ENCODE measurements around the gene ATP5F1B.

ATP5F1B gene

DNA sequence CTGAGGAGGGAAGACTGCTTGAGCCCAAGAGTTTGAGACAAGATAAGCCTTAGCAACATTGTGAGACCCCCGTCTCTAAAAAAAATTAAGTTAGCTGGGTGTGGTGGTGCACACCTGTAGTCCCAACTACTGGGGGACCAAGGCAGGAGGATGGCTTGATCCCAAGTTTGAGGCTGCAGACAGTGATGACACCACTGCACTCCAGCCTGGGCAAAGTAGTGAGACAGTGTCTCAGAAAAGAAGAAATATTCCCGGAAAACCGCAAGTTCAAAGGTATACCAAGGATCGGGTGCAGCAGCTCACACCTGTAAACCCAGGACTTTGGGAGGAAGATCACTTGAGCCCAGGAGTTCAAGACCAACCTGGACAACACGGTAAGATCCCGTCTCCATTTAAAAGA, 36.5 kb upstream of the ATP5F1B start:
- TF ChIP-seq, protein P1, sequence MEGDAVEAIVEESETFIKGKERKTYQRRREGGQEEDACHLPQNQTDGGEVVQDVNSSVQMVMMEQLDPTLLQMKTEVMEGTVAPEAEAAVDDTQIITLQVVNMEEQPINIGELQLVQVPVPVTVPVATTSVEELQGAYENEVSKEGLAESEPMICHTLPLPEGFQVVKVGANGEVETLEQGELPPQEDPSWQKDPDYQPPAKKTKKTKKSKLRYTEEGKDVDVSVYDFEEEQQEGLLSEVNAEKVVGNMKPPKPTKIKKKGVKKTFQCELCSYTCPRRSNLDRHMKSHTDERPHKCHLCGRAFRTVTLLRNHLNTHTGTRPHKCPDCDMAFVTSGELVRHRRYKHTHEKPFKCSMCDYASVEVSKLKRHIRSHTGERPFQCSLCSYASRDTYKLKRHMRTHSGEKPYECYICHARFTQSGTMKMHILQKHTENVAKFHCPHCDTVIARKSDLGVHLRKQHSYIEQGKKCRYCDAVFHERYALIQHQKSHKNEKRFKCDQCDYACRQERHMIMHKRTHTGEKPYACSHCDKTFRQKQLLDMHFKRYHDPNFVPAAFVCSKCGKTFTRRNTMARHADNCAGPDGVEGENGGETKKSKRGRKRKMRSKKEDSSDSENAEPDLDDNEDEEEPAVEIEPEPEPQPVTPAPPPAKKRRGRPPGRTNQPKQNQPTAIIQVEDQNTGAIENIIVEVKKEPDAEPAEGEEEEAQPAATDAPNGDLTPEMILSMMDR (IDR thresholded peaks at IDR 0.05; ENCODE audit: borderline replicate concordance, insufficient read depth, low read depth, low read length) = no peak
- H3K4me3 ChIP-seq (ENCODE audit: low read depth, low read length) = no peak overlapping the region

DNA sequence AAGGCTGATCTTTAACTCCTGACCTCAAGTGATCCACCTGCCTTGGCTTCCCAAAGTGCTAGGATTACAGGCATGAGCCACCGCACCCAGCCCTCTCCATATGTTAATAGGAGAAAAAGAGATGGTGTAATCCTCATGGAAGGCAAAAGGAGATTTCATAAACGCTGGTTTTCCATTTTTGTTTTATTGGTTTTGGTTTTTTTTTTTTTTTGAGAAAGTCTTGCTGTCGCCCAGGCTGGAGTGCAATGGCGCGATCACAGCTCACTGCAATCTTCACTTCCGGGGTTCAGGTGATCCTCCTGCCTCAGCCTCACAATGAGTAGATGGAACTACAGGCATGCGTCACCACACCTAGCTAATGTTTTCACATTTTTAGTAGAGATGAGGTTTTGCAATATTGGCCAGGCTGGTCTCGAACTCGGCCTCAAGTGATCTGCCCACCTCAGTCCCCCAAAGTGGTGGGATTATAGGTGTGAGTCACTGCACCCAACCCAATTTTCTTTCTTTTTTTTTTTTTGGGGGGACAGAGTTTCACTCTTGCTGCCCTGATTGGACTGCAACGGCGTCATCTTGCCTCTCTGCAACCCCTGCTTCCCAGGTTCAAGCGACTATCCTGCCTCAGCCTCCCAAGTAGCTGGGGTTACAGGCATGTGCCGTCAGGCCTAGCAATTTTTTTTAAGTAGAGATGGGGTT, 34.2 kb upstream of the ATP5F1B start:
- no peak overlapping the region for H3K4me3 ChIP-seq (ENCODE audit: low read depth, low read length)
- TF ChIP-seq, protein P1 (IDR thresholded peaks at IDR 0.05; ENCODE audit: borderline replicate concordance, insufficient read depth, low read depth, low read length) = no peak

DNA sequence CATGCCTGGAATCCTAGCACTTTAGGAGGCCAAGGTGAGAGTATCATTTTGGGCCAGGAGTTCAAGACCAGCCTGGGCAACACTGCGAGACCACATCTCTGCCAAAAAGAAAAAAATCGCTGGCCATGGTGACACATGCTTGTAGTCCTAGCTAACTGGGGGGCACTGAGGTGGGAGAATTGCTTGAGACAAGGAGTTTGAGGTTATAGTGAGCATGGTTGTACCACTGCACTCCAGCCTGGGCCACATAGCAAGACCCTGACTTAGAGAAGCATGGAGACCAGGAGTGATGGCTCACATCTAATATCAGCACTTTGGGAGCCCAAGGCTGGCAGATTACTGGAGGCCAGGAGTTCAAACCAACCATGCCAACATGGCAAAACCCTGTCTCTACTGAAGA, 33.1 kb upstream of the ATP5F1B start:
- H3K4me3 ChIP-seq (ENCODE audit: low read depth, low read length) = no peak overlapping the region

DNA sequence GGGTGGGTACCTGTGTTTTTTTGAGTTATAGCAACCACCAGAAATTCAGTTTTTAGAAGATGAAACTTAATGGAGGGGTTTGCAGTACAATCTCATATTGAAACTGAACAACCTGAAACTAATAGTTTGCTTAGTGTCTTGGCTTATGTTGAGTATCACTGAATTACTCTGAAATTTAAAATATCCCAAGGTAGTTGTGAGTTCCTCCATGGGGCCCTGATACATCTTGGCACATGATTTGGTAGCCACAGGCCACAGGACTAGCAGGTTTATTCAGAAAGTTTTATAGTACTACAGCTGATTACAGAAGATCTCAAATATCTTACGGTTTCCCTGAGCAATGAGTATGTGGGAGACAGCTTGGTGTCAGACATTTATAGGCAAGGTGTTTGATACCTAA, 31.9 kb upstream of the ATP5F1B start:
- TF ChIP-seq, protein P1 (IDR thresholded peaks at IDR 0.05; ENCODE audit: borderline replicate concordance, insufficient read depth, low read depth, low read length) = no peak
- H3K4me3 ChIP-seq (ENCODE audit: low read depth, low read length) = no peak overlapping the region

More for the DNA sequence above, 33.1 kb upstream of the ATP5F1B start:
- TF ChIP-seq, protein P1 (IDR thresholded peaks at IDR 0.05; ENCODE audit: borderline replicate concordance, insufficient read depth, low read depth, low read length) = no peak

DNA sequence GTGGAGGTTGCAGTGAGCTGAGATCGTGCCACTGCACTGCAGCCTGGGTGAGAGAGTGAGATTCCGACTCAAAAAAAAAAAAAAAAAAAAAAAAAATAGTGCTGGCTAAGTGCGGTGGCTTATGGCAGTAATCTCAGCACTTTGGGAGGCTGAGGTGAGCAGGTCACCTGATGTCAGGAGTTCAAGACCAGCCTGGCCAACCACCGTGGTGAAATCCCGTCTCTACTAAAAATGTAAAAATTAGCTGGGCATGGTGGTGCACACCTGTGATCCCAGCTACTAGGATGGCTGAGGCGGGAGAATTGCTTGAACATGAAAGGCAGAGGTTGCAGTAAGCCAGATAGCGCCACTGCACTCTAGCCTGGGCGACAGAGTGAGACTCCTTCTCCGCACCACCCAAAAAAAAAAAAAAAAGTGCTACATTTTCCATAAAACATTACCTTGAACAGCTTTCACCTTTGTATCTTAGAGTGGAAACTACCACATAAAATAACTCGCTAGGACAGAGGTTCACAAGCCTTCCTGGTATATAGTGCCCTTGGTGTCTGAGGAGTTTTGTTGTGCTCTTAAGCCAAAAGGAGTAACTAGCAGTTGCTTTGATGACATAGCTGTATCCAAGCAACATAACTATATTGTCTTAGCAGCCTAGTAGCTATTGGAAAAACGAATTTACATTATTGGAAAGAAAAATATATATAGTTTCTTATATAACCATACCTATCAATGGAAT, 31.2 kb upstream of the ATP5F1B start:
- TF ChIP-seq, protein P1 (IDR thresholded peaks at IDR 0.05; ENCODE audit: borderline replicate concordance, insufficient read depth, low read depth, low read length) = no peak

DNA sequence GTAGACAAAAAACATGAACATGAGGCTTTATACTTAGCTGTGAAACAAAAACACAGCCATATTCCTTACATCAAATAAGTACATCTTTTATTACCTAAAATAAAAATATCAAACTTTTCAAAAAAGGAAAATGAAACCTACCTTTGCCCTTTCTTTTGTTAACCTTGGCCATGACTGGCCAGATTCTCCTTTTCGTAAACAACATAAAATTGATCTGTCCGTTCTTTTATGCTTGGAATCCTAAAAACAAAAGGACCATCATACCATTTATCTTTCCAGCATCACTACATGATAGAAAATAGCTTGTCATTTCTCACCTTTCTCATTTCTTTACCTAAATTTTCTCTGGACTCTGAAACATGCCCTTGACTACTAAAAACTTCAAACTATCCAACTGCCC, 25.8 kb upstream of the ATP5F1B start:
- TF ChIP-seq, protein P1 (IDR thresholded peaks at IDR 0.05; ENCODE audit: borderline replicate concordance, insufficient read depth, low read depth, low read length) = no peak
- H3K4me3 ChIP-seq (ENCODE audit: low read depth, low read length) = no peak overlapping the region

More for the DNA sequence above, 31.2 kb upstream of the ATP5F1B start:
- H3K4me3 ChIP-seq (ENCODE audit: low read depth, low read length) = no peak overlapping the region

DNA sequence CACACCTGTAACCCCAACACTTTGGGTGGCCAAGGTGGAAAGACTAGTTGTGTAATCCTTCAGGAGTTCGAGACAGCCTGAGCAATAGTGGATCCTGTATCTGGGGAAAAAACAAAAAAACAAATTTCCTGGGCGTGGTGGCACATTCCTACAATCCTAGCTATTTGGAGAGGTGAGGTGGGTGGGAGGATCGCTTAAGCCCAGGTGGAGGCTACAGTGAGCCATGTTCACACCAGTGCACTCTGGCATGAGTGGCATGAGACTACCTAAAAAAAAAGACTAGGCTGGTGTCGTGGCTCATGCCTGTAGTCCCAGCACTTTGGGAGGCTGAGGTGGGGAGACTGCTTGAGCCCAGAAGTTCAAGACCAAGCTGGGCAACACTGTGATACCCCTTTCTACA, 25.1 kb upstream of the ATP5F1B start:
- TF ChIP-seq, protein P1 (IDR thresholded peaks at IDR 0.05; ENCODE audit: borderline replicate concordance, insufficient read depth, low read depth, low read length) = no peak
- no peak overlapping the region for H3K4me3 ChIP-seq (ENCODE audit: low read depth, low read length)
